Activated CD8-positive, alpha-beta memory T cell treated with anti-CD3 and anti-CD28 coated beads for 24 hours (primary cell): ENCODE results near the gene PCNX2.
A peak's percentile ranks its signal among the peaks of the same experiment; 100 is the strongest.
"Not testable (repeated sequence)": the region's sequence is repeated elsewhere in the genome, so short reads cannot be mapped to it uniquely, and the experiment has no call there.

ENCODE experiments used
- DNase-seq: peaks from one replicate; pipeline ENCODE4 v3.0.0-alpha.2; 2020

PCNX2 gene

DNA sequence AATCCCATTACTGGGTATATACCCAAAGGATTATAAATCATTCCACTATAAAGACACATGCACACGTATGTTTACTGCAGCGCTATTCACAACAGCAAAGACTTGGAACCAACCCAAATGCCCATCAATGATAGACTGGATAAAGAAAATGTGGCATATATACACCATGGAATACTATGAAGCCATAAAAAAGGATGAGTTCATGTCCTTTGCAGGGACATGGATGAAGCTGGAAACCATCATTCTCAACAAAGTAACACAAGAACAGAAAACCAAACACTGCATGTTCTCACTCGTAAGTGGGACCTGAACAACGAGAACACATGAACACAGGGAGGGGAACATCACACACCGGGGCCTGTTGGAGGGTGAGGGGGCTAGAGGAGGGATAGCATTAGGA, 291.9 kb downstream of the PCNX2 start:
- not testable (repeated sequence) for DNase-seq

DNA sequence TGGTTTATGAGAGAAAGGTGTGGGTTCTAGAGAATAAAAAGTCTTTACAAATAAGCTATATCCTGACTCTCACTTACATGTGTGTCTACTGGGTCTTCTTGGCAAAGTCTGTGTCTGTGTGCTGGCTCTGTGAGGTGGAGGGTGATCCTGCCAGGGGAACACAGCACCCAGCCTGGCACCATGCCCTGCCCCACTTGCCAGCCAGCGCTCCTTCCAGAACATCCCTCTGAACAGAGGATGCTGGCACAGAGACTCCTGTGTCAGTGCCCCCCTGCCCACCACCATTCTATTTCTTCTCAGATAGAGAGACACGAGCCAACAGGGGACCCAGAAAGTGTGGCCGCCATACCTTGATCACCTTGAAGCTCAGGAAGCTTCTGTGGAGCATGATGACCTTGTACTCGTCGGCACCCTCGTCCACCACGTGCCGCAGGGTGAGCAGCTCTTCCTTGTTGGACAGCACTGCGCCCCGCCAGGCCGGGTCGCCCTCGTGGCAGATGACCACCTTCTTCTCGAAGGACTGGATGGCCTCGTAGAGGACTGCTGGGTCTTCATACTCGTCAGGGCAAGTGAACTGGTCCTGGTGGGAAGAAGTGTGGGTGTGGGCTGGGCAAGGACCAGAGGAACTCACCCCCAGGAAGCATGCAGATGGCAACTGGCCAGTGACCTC, 295.4 kb downstream of the PCNX2 start:
- DNase-seq = no peak

DNA sequence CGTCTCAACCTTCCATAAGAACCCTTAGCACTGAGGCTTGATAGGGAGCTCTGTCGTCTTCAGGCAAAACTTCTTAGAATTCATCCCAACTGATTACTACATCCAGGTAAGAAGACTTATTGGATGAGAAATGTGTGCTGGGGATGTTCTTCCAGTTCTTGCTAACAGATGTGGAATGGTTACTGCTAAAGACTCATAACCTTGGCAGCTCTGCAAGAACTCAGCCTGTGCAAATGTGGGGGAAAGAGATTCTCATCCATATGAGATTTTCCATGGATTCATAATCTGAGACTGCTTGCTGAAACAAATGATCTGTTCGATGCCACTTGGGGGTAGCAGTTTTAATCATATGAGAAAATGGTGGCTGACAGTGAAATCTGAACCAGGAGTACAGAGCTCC, 296.9 kb downstream of the PCNX2 start:
- DNase-seq = no peak

DNA sequence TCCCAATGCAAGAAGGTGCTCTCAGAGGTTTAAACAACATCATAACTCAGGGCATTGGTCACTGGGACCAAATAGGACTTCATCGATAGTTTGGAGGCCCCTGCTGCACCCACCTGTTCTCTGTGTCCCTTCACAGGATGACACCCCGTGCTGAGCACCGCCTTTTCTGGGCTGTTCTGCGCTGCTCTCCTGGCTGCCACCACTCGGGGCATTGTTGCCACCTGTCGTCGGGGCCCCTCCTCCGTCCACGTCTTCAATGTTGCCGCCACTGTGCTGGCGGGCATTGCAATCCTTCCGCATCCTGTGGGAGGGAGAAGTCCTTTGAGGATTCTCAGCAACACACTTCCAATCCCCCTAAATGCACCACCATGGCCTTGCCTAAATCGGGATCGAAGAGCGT, 297.4 kb downstream of the PCNX2 start:
- DNase-seq = no peak

DNA sequence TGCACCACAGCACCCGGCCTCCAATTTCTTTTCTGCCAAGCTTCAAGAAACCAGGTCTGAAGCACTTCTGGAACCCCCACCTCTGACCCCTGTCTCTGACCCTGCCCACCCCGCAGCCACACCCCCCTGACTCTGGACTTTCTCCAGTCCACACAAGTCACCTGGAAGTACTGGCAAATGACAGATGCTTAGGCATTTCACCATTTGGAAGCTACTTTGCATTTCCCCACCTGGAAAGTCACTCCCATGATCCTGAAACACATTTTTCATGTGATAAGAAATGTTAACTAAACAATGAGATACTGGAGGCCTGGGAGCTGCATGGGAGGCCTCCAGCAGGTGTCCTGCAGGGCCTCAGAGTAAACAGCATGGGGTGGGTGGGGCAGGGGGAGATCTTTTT, 299.4 kb downstream of the PCNX2 start:
- no peak for DNase-seq

DNA sequence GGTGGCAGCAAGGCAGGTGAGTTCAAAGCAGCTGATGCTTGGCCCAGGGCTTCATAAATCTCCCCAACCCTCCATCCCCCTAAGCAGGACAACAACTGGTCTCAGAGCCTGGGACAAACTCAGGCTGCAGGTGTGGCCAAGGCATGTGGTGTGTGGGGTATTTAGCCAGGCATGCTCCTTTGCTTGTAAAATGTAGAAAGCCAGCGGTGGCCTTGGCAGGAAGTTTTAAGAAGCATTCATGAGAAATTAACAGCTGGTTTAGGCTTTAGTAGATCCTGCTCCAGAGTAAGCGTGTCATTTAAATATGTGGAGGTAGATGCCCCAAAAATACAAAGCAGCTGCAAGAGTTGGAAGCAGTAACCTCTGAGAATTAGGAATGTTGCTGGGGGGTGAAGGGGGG, 300.3 kb downstream of the PCNX2 start:
- no peak for DNase-seq

DNA sequence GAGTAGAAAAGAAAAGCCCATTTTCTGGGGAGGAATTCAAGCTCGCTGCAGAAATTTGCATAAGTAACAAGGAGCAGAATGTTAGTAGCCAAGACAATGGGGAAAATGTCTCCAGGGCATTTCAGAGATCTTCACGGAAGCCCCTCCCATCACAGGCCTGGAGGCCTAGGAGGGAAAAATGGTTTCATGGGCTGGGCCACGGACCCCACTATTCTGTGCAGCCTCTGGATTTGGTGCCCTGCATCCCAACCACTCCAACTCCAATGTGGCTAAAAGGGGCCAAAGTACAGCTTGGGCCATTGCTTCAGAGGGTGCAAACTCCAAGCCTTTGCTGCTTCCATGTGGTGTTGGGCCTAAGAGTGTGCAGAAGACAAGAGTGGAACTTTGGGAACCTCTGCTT, 302.0 kb downstream of the PCNX2 start:
- DNase-seq = no peak

DNA sequence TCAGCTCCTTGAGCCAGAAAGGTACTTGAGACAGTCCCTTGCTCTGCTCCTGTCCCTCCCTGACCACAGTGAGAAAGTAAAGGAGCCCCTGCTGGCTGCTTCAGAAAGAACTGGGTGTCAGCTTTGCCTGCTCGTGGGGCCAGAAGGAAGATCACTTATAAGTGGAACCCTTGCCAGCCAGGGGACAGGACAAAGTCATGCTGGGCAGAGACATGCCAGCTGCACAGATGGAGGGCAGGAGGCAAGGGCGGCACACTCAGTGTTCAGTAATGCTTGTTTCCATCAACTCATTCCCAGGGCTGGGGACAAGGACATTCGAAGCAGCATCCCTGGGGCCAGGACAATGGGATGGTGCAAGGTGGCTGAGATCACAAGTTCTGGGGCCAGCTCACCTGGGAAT, 303.3 kb downstream of the PCNX2 start:
- no peak for DNase-seq

DNA sequence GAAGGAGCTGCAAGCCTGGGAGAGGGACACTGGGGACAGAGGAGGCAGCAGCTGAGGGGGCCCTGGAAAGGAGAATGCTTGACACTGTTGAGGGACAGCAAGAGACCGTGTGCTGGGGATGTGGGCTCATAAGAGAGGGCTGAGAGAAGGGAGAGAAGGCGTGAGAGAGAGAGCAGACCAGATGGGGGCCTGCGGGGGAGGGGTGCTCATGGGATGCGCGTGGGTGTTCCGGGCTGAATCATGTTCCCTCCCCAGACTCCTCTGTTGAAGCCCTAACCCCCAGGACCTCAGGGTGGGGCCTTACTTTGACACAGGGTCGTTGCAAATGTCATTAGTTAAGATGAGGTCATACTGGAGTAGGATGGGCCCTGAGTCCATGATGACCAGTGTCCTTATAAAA, 304.3 kb downstream of the PCNX2 start:
- no peak for DNase-seq

DNA sequence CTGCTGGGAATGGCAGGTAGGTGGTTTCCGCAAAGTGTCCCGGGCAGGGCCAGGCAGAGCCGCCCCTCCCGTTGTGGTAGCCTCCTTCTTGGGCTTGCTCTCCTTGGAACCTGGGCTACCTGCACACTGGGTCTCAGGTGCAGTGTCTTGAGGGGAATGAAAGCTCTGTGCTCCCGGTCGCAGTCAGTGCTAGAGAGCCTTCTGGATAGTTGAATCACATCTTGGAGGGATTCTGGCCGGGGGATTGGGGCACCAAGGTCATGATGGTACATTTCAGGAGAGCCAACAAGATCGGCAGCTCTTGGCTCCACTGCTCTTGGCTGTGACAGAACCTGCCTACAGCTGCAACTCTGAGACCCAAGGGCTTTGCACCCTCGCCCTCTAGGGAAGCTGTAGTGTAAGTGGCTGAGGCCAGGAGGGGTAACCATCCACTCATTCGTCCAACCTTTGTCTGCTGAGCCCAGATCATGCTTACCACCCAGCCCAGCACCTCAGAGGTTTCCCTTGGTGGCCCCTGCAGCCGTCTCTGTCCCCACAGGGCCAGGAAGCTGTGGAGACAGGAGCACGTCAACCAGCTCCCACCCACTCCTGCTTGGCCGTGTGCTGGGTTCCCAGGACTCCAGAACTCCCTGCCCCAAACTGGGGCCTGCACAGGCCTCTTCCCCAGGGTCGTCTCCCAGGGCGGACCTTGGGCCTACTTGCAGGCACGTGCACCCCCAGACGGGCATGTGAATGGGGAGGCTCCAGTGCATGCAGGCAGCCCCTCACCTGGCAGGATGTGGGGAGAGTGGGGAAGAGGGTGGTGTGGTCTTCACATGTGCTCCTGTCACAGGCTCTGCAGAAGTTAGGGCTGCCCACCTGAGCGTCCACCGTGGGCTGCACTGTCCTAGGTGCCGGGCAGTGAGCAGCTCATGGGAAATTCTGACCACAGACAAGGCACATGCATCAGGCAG, 305.1 kb downstream of the PCNX2 start:
- no peak for DNase-seq

DNA sequence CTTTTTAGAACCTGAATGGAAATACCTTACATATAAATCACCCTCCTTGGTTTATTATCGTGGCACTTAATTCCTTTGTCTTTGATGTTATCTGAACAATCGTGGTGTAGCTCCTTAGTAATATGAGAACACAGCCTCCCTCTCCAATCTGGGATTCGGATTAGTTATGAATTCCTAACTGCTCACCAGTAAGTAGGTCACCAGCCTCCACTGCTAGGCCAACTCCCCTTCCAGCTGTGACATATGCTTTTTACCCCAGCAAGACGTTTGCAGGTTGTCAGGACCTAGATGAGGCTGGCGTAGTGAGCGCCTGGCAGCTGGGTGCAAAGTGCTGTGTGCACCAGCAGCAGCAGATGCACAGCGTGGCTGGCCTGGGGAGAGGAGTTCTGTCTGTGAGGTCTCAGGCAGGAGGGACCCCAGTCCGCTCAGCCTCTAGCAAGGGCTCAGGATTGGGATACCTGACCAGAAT, 306.9 kb downstream of the PCNX2 start:
- DNase-seq = peak; percentile 50

DNA sequence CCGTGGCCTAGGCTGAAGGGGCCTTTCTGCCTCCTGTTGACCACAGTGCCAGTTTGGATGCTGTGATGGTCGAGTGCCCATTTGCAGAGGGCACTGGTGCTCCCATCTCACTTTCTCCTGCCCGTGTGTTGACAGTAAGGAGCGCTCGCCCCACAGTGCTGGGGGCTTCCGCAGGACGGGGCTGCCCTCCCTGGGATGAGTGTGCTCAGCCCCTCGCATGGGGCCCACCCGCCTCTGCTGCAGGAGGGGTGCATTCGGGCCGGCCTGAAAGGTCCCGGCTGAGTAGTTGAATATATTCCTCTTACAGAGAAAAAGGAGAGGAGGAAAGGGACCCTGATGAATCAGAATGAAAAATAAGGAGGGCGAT, 307.8 kb downstream of the PCNX2 start:
- no peak for DNase-seq

DNA sequence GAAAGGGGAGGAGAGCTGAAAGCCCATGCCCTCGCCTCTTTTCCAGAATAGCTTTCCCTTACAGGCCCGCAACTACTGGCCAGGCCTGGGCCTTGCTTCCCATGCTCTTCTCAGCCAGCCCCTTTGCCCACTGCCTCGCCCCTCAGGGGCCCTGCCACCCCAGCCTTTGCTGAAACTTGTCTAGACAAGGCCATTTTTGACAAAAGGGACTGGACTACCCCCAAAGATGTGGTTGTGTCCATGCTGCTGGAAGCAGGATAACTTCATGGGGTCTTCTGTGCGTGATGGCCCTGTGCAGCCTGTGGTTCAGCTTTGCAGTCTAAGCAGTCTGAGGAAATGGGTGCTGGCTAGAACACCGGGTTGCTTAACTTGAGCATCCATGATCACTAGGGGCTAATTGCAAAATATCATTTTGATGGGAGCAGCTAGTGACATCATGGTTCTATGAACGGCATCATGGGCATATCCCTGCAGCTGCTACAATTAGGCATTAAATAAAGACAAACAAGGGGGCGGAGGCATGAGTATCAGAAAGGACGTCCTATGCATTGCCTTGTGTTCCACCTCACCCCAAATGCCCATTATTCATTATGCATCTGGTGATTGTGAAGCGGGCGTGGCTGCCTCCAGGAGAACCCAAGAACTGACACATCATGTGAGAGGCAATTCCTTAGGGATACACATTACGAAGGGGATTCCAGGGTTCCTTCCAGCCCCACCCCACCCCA, 308.3 kb downstream of the PCNX2 start:
- DNase-seq = peak; percentile 42

DNA sequence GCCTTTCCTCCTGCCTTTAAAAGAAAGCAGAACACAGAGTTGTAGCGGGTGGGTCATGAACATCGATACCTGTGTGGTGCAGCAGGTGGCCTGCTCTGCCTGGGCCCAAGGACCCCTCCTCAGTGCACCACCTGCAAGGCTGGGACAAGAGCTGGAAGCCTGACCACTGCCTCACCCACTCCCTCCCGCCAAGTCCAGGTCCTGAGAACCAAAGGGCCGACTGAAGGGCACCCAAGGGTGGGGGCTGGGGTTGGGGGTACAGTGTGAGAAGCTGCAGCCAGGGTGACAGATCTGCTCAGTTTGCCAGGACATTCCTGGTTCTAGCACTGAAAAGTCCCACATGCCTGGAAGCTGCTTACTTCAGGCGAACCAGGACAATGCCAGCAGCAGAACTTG, 309.0 kb downstream of the PCNX2 start:
- no peak for DNase-seq

DNA sequence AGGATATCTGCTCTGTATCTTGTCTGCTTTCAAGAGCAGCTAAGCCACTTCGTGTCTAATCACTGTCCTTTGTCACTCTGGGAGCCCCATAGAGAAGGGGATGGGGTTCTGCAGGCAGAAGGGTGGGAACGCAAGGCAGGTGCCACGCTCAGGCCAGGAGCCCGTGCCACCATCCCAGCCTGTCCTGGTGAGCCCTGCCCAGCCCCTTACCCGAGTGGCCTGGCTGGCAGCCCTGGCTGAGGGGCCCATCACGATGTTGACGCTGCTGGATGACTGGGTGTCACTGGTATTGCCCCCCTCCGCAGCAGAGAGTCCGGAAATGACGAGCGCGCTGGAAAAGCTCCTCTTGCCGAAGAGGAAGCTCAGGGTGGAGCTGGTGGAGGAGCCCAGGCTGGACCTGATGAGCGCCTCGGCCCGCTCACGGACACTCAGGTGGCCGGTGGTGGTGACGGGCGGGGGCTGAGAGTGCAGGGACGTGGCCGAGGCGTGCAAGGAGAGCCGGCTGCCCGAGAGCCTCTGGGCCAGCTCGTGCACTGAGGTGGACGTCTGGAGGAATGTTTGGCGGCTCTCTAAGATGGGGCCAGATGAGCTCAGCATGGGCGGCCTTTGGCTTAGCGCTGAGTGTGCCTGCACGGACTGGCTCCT, 309.5 kb downstream of the PCNX2 start:
- peak; percentile 47 for DNase-seq

DNA sequence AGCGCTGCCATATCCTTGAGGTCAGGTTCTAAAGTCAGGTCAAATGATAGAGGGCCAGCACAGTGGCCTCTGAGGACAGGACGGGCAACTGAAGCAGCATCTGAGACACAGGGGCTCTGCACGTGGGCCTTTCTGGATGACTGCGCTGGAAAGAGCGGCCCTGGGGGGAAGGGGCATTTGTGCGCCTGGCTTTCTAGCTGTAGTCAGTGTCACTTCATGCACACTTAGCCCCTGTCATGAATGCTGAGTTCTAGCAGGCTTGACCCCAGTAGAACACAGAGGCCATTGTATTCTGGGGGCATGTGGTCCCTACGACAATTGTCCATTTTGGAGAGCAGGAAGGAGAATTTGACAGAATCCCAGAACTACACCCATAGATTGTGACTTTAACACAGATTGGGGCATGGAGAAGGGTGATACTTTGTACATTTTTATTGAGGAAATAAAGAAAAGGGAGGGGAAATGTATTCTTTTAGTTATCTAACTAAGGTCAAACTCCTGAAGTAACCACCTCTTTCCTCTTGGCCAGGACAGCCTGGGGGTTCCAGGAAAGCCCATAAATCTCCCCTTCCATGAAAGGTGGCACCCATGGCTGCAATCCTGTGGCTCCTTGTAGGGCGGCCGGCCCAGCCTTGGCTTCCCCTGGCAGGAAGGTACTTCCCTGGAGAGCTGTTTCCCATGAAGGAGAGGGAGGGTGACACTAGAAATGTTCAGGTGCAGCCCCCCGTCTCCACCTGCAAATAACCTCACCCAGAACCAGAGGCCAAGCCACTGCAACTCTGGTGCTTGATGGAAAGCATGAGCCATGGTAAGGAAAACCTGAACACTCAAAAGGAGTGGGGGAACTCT, 310.7 kb downstream of the PCNX2 start:
- peak; percentile 17 for DNase-seq

DNA sequence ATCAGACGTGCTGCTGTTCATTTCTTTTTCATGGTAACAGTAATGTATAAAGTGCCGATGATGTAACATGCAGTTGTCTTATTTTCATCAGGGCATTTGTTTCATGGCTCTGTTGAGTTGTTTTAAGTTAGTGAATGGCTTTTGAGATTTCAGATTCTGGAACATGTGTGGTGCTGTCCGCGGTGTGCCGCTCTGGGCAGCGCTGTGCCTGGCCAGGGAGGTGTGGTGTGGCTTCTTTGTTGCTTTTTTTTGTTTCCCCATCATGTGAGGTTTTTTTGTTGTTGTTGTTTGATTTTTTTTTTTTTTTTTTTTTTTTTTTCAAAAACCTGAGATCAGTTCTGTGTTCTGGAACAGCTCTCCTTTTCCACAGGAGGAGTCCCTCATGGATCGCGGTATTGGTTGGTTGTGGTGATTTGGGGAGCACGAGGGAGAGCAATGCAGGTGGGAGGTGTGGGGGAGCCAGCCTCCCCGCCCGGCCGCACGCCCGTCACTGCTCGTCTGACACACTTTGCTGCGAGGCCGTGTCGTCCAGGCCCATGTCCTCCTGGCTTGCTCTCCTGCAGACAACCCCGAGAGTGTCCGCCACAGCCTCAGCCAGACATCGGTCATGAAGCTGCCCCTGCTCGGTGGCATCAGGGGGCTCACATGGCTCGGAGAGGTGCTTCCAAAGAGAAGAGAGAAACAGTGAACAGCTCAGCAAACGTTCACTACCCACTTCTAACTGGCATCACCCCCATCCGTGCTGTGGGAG, 311.5 kb downstream of the PCNX2 start:
- peak; percentile 26 for DNase-seq

DNA sequence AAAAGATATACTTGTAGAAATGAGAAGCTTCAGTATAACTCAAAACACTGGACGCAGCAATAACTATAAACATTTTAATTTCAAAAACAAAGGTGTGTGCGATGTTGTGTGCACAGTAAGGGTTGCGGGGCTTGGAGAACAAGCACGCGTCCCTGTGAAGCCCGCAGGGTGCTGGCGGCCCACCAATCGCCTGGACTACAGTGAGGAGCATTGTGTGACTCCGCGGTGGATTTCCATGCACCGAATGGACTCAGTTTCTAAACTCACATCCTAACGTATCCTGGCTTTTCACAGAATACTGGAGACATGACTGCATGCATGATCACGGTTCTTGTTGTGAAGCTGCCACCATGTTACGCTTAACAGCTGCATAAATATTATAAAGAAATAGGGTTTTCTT, 312.1 kb downstream of the PCNX2 start:
- peak; percentile 11 for DNase-seq

DNA sequence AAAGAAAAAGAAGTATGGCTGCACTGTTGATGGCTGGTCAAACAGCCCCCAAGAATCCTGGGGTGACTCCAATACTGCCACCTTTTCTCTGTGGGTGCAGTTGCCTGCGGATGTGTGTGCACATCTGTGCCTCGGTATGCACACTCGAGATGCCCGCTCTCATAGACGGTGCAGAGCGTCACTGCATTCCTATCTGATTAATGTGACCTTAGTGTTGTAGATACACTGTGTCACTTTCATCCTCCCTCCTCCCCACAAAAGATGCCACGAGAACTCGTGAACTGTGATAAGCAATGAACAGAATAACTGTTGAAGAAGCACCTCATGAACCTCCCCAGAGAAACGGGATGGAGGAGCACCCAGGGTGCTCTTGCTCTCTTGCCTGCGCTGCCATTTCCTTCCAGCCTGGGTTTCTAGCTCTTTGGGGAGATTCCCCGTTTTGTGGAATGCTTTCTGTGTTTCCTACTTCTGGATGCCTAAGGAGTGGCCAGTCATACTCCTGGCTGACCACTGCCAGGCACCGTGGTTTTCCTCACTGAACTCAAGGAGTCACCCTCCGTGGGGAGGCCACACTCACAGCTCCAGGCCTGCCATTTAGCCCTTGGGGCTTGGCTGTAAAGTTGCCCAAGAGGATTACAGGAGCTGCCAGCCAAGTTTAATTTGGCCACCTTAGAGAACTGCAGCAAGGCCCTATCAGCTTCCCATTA, 313.1 kb downstream of the PCNX2 start:
- DNase-seq = peak; percentile 32

DNA sequence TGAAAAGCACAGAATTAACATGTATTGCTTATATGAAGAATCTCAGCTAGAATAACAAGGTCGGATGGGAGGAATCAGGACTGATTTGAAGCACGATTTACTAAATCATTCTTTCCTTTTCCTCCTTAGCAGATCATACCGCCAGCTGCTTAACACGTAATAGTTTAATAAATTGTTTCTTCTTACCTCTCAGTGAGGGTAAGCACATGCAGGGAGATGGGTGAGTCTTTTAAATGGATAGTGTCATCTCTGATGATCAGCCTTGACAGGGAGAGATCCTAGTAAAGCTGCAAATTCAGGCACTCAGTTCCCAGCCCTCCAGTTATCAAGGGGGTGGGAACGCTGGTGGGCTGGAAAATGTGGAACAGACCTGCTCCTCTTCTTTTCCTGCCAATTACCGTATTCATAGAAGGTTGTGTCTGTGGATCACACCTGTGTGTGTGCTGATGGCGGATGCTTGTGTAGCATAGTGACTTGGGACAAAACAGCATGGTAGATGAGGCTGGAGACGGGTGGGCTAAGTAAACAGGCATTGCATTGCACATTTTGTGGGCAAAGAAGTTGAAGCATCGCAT, 314.5 kb downstream of the PCNX2 start:
- peak; percentile 19 for DNase-seq
